Measurements from ENCODE around the gene COL13A1. TPM values are rescaled to one million over a fixed set of nuclear protein-coding genes. Genes with fewer than 3 reads are reported as not detected.

The COL13A1 gene
- total and polyA plus RNA-seq, 2 experiments from 2014 or later, result 5.2 to 8.6 TPM

DNA sequence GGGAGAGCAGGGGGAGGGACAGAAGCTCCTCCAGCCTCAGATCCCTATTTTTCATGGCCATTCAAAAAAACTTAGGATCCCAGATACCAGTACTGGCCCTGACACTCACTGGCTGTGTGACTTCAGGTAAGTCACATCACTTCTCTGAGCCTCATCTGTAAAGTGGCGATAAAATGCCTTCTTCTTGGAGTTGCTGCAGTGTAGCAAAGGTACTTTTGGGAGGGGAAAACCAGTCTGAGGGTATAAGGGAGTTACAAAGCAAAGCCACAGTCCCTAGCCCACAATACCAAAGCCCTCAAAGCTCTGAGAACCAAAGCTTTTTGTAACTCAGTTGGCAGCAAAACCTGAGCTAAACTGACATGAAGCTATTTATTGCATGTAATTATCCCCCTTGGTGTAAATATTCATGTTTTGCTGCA, 43.4 kb upstream of the COL13A1 start:
- no peak overlapping the region for H3K4me3 Mint-ChIP-seq
- H2AFZ ChIP-seq, result no peak overlapping the region
- no peaks in the 10 kb centered on the region for H3K27me3 Mint-ChIP-seq (ENCODE audit: insufficient read depth, low read depth, poor library complexity)
- H3K36me3 Mint-ChIP-seq (ENCODE audit: low read depth), result no peaks in the 10 kb centered on the region
- H3K4me1 ChIP-seq (ENCODE audit: insufficient read depth), result no peaks in the 10 kb centered on the region
- H3K79me2 ChIP-seq (replicated peaks; ENCODE audit: insufficient read depth), result no peaks in the 10 kb centered on the region
- H3K4me2 ChIP-seq, result no peak overlapping the region
- no peaks in the 10 kb centered on the region for H3K27me3 ChIP-seq (ENCODE audit: insufficient read depth)
- no peak for DNase-seq (ENCODE audit: low spot score)
- no peaks in the 10 kb centered on the region for H3F3A ChIP-seq (replicated peaks; ENCODE audit: low read depth)
- no peak for TF ChIP-seq EZH2 (IDR thresholded peaks at IDR 0.05; ENCODE audit: low read depth, unreplicated experiment)
- no peak for TF ChIP-seq ZNF331 (CRISPR knock-in tag; IDR thresholded peaks at IDR 0.05; ENCODE audit: low read depth)
- no peaks in the 10 kb centered on the region for H3K9me3 Mint-ChIP-seq
- ATAC-seq, result no peak
- no peaks in the 10 kb centered on the region for H4K20me1 ChIP-seq (replicated peaks; ENCODE audit: insufficient read depth)
- no peaks in the 10 kb centered on the region for H3K4me1 Mint-ChIP-seq
- H3K27ac Mint-ChIP-seq, result no peak overlapping the region
- no peaks in the 10 kb centered on the region for H3K36me3 ChIP-seq (ENCODE audit: insufficient read depth)
- no peak overlapping the region for H3K27ac ChIP-seq (ENCODE audit: low read depth)
- H3K4me3 ChIP-seq, result no peak overlapping the region
- no peaks in the 10 kb centered on the region; the same call in 1 of the 2 replicates for H3K9me2 ChIP-seq (ENCODE audit: insufficient read depth)

DNA sequence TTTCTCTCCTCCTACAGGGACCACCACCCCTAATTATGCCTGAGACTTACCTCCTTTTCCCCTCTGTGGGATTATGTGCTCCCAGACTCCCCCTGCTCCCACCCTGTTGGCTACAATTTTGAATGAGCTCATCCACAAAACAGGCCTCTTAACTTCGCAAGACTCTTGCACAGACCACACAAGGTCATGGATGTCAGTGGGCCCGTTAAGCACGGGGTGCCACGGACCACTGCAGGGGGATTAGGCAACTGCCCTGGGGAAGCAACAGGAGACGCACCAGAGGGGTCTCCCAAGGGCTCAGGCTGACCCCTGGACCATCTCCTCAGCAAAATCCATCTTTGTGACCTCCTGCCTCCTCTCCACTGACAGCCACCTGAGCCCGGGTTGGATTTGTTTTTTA, 42.1 kb upstream of the COL13A1 start:
- no peaks in the 10 kb centered on the region for H3K27me3 Mint-ChIP-seq (ENCODE audit: insufficient read depth, low read depth, poor library complexity)
- H3K79me2 ChIP-seq (replicated peaks; ENCODE audit: insufficient read depth), result no peaks in the 10 kb centered on the region
- H3K27ac Mint-ChIP-seq, result no peak overlapping the region
- no peaks in the 10 kb centered on the region for H3K36me3 Mint-ChIP-seq (ENCODE audit: low read depth)
- no peak overlapping the region for H3K4me2 ChIP-seq
- no peaks in the 10 kb centered on the region for H3K9me2 ChIP-seq (ENCODE audit: insufficient read depth)
- no peak for ATAC-seq
- no peaks in the 10 kb centered on the region for H3K36me3 ChIP-seq (ENCODE audit: insufficient read depth)
- H3K4me1 Mint-ChIP-seq, result no peaks in the 10 kb centered on the region
- DNase-seq (ENCODE audit: low spot score), result no peak
- H4K20me1 ChIP-seq (replicated peaks; ENCODE audit: insufficient read depth), result no peaks in the 10 kb centered on the region
- no peaks in the 10 kb centered on the region for H3F3A ChIP-seq (replicated peaks; ENCODE audit: low read depth)
- H3K4me3 ChIP-seq, result no peak overlapping the region
- H2AFZ ChIP-seq, result no peak overlapping the region
- H3K4me1 ChIP-seq (ENCODE audit: insufficient read depth), result no peaks in the 10 kb centered on the region
- H3K4me3 Mint-ChIP-seq, result no peak overlapping the region
- no peaks in the 10 kb centered on the region for H3K9me3 Mint-ChIP-seq
- no peak overlapping the region for H3K27ac ChIP-seq (ENCODE audit: low read depth)
- no peaks in the 10 kb centered on the region for H3K27me3 ChIP-seq (ENCODE audit: insufficient read depth)
- TF ChIP-seq, protein P1, sequence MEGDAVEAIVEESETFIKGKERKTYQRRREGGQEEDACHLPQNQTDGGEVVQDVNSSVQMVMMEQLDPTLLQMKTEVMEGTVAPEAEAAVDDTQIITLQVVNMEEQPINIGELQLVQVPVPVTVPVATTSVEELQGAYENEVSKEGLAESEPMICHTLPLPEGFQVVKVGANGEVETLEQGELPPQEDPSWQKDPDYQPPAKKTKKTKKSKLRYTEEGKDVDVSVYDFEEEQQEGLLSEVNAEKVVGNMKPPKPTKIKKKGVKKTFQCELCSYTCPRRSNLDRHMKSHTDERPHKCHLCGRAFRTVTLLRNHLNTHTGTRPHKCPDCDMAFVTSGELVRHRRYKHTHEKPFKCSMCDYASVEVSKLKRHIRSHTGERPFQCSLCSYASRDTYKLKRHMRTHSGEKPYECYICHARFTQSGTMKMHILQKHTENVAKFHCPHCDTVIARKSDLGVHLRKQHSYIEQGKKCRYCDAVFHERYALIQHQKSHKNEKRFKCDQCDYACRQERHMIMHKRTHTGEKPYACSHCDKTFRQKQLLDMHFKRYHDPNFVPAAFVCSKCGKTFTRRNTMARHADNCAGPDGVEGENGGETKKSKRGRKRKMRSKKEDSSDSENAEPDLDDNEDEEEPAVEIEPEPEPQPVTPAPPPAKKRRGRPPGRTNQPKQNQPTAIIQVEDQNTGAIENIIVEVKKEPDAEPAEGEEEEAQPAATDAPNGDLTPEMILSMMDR (conservative IDR thresholded peaks at IDR 0.05; ENCODE audit: low read depth in 2 of 2), result no peak
- TF ChIP-seq ZNF114 (CRISPR knock-in tag; IDR thresholded peaks at IDR 0.05) (no peak), NANOG (IDR thresholded peaks at IDR 0.05; ENCODE audit: borderline replicate concordance) (no peak), STAT1 (IDR thresholded peaks at IDR 0.05; ENCODE audit: unreplicated experiment) (no peak), CREB1 (CRISPR knock-in tag; IDR thresholded peaks at IDR 0.05; ENCODE audit: low read depth) (no peak), EZH2phosphoT487 (IDR thresholded peaks at IDR 0.05; ENCODE audit: unreplicated experiment) (no peak), EZH2 (IDR thresholded peaks at IDR 0.05; ENCODE audit: low read depth, unreplicated experiment) (no peak), JUNB (IDR thresholded peaks at IDR 0.05; ENCODE audit: unreplicated experiment) (no peak), POLR2AphosphoS5 (IDR thresholded peaks at IDR 0.05; ENCODE audit: low read depth) (no peak)
- TF ChIP-seq, protein P2, sequence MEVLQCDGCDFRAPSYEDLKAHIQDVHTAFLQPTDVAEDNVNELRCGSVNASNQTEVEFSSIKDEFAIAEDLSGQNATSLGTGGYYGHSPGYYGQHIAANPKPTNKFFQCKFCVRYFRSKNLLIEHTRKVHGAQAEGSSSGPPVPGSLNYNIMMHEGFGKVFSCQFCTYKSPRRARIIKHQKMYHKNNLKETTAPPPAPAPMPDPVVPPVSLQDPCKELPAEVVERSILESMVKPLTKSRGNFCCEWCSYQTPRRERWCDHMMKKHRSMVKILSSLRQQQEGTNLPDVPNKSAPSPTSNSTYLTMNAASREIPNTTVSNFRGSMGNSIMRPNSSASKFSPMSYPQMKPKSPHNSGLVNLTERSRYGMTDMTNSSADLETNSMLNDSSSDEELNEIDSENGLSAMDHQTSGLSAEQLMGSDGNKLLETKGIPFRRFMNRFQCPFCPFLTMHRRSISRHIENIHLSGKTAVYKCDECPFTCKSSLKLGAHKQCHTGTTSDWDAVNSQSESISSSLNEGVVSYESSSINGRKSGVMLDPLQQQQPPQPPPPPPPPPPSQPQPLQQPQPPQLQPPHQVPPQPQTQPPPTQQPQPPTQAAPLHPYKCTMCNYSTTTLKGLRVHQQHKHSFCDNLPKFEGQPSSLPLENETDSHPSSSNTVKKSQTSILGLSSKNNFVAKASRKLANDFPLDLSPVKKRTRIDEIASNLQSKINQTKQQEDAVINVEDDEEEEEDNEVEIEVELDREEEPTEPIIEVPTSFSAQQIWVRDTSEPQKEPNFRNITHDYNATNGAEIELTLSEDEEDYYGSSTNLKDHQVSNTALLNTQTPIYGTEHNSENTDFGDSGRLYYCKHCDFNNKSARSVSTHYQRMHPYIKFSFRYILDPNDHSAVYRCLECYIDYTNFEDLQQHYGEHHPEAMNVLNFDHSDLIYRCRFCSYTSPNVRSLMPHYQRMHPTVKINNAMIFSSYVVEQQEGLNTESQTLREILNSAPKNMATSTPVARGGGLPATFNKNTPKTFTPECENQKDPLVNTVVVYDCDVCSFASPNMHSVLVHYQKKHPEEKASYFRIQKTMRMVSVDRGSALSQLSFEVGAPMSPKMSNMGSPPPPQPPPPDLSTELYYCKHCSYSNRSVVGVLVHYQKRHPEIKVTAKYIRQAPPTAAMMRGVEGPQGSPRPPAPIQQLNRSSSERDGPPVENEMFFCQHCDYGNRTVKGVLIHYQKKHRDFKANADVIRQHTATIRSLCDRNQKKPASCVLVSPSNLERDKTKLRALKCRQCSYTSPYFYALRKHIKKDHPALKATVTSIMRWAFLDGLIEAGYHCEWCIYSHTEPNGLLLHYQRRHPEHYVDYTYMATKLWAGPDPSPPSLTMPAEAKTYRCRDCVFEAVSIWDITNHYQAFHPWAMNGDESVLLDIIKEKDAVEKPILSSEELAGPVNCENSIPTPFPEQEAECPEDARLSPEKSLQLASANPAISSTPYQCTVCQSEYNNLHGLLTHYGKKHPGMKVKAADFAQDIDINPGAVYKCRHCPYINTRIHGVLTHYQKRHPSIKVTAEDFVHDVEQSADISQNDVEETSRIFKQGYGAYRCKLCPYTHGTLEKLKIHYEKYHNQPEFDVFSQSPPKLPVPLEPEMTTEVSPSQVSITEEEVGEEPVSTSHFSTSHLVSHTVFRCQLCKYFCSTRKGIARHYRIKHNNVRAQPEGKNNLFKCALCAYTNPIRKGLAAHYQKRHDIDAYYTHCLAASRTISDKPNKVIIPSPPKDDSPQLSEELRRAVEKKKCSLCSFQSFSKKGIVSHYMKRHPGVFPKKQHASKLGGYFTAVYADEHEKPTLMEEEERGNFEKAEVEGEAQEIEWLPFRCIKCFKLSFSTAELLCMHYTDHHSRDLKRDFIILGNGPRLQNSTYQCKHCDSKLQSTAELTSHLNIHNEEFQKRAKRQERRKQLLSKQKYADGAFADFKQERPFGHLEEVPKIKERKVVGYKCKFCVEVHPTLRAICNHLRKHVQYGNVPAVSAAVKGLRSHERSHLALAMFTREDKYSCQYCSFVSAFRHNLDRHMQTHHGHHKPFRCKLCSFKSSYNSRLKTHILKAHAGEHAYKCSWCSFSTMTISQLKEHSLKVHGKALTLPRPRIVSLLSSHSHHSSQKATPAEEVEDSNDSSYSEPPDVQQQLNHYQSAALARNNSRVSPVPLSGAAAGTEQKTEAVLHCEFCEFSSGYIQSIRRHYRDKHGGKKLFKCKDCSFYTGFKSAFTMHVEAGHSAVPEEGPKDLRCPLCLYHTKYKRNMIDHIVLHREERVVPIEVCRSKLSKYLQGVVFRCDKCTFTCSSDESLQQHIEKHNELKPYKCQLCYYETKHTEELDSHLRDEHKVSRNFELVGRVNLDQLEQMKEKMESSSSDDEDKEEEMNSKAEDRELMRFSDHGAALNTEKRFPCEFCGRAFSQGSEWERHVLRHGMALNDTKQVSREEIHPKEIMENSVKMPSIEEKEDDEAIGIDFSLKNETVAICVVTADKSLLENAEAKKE (CRISPR knock-in tag; IDR thresholded peaks at IDR 0.05), result no peak
- TF ChIP-seq, protein P3, sequence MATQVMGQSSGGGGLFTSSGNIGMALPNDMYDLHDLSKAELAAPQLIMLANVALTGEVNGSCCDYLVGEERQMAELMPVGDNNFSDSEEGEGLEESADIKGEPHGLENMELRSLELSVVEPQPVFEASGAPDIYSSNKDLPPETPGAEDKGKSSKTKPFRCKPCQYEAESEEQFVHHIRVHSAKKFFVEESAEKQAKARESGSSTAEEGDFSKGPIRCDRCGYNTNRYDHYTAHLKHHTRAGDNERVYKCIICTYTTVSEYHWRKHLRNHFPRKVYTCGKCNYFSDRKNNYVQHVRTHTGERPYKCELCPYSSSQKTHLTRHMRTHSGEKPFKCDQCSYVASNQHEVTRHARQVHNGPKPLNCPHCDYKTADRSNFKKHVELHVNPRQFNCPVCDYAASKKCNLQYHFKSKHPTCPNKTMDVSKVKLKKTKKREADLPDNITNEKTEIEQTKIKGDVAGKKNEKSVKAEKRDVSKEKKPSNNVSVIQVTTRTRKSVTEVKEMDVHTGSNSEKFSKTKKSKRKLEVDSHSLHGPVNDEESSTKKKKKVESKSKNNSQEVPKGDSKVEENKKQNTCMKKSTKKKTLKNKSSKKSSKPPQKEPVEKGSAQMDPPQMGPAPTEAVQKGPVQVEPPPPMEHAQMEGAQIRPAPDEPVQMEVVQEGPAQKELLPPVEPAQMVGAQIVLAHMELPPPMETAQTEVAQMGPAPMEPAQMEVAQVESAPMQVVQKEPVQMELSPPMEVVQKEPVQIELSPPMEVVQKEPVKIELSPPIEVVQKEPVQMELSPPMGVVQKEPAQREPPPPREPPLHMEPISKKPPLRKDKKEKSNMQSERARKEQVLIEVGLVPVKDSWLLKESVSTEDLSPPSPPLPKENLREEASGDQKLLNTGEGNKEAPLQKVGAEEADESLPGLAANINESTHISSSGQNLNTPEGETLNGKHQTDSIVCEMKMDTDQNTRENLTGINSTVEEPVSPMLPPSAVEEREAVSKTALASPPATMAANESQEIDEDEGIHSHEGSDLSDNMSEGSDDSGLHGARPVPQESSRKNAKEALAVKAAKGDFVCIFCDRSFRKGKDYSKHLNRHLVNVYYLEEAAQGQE (IDR thresholded peaks at IDR 0.05; ENCODE audit: unreplicated experiment), result no peak
